Activated CD8-positive, alpha-beta T cell treated with anti-CD3 and anti-CD28 coated beads for 36 hours (primary cell): ENCODE results near the gene ZNF580. TPM values are rescaled to one million over a fixed set of nuclear protein-coding genes. Genes with fewer than 3 reads are reported as not detected.

Experiments
- ATAC-seq: fragments of 200-7000 bp; cut with Tn5 transposase; one replicate; pipeline ENCODE4 v1.10.0; 2021; ENCODE audit warnings: mild to moderate bottlenecking, moderate library complexity
- CTCF ChIA-PET: fragments of 350-600 bp; sonication (Branson Sonifier 250); formaldehyde crosslinking; loops from one replicate; lab custom pipeline; 2021; ENCODE audit warnings: antibody characterized with exemption; lab: Charles Lee
- POLR2A ChIA-PET: fragments of 350-600 bp; sonication (Branson Sonifier 250); formaldehyde crosslinking; loops from one replicate; lab custom pipeline; 2021; ENCODE audit warnings: antibody characterized with exemption; lab: Charles Lee
- DNase-seq: peaks from one replicate; pipeline ENCODE4 v3.0.0-alpha.2; 2020
- H3K27ac Mint-ChIP-seq: one replicate; pipeline ENCODE4 v1.8.0; 2021; ENCODE audit warnings: mild to moderate bottlenecking, mixed read lengths
- H3K27me3 Mint-ChIP-seq: one replicate; pipeline ENCODE4 v1.8.0; 2021; ENCODE audit warnings: mixed read lengths
- H3K36me3 Mint-ChIP-seq: one replicate; pipeline ENCODE4 v1.8.0; 2021; ENCODE audit warnings: low read depth, mixed read lengths
- H3K4me1 Mint-ChIP-seq: one replicate; pipeline ENCODE4 v1.8.0; 2021; ENCODE audit warnings: low read depth, mixed read lengths
- H3K4me3 Mint-ChIP-seq: one replicate; pipeline ENCODE4 v1.8.0; 2021; ENCODE audit warnings: mild to moderate bottlenecking, moderate library complexity, mixed read lengths
- H3K9me3 Mint-ChIP-seq: one replicate; pipeline ENCODE4 v1.8.0; 2021; ENCODE audit warnings: mixed read lengths
- intact Hi-C: fragments of 100-400 bp; cut with micrococcal nuclease; formaldehyde crosslinking; loops from one replicate; pipeline ENCODE4 v1.10.0; 2022
- total RNA-seq, 2 experiments: library from RNA; stranded (reverse); gene quantifications; one replicate each; pipeline ENCODE4 v1.2.3, GENCODE V29; 2021
- TF ChIP-seq, protein P1 (sequence below): fragments of 200-600 bp; IDR thresholded peaks from one replicate; pipeline ENCODE4 v1.8.0; 2022; ENCODE audit warnings: antibody characterized with exemption, mild to moderate bottlenecking

ZNF580 gene
- total RNA-seq, 2 experiments from 2014 or later, result 24.8 to 26.2 TPM

DNA sequence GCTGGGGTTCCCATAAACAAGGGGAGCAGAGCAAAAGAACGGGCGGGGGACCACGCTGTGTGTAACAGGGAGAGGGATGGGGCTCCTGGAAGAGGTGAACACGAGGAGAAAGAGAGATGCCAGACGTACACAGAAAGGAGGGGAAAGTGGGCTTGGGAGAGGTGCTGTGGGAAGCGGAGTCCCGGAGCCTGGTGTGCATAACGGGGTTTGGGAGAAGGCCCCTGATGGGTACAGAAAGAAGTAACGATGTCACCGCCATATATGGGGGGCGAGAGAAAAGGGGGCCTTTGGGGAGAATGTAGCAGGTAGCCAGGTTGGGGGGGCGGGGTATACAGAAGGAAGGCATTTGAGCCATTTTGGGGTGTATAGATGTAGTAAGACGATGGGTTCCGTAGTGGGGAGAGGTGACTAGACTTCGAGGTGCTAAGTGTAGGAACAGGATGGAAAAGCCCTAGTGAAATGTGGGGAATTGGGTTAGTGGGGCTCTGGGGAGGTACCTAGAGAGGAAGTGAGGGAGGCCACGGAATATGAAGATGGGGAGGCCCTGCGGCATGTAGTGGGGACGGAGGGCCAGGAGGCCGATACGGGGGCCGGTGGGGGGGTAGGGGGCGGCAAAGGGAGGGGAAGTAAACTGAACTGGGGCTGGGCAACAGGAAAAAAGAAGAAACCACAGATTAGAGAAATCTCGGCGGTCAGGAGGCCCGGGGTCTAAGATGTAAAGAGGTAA lies 787 bp downstream of the ZNF580 start:
- H3K4me3 Mint-ChIP-seq, result peak overlapping the region; percentile 82
- POLR2A ChIA-PET, result interaction anchor here (1.0 to 3.2 kb wide), 7 partner anchors 11 to 42 kb away, joined by 4 to 12 read pairs (median 6); partner anchors contain the start of genes FIZ1, U2AF2, ZNF524 and ZNF865
- peak; percentile 4 for ATAC-seq
- peaks cover 4% of the 10 kb centered on the region for H3K9me3 Mint-ChIP-seq
- H3K27me3 Mint-ChIP-seq, result no peaks in the 10 kb centered on the region
- H3K4me1 Mint-ChIP-seq, result peaks cover 51% of the 10 kb centered on the region
- H3K36me3 Mint-ChIP-seq, result peaks cover 49% of the 10 kb centered on the region
- peak overlapping the region; percentile 89 for H3K27ac Mint-ChIP-seq
- TF ChIP-seq, protein P1, sequence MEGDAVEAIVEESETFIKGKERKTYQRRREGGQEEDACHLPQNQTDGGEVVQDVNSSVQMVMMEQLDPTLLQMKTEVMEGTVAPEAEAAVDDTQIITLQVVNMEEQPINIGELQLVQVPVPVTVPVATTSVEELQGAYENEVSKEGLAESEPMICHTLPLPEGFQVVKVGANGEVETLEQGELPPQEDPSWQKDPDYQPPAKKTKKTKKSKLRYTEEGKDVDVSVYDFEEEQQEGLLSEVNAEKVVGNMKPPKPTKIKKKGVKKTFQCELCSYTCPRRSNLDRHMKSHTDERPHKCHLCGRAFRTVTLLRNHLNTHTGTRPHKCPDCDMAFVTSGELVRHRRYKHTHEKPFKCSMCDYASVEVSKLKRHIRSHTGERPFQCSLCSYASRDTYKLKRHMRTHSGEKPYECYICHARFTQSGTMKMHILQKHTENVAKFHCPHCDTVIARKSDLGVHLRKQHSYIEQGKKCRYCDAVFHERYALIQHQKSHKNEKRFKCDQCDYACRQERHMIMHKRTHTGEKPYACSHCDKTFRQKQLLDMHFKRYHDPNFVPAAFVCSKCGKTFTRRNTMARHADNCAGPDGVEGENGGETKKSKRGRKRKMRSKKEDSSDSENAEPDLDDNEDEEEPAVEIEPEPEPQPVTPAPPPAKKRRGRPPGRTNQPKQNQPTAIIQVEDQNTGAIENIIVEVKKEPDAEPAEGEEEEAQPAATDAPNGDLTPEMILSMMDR, result no peak
- CTCF ChIA-PET, result interaction anchor here (1.6 to 1.9 kb wide), 4 partner anchors 9 to 35 kb away, joined by 6 to 15 read pairs (median 10); partner anchors contain the start of gene U2AF2
- intact Hi-C loops, result no loop called here
- peak; percentile 62 for DNase-seq

DNA sequence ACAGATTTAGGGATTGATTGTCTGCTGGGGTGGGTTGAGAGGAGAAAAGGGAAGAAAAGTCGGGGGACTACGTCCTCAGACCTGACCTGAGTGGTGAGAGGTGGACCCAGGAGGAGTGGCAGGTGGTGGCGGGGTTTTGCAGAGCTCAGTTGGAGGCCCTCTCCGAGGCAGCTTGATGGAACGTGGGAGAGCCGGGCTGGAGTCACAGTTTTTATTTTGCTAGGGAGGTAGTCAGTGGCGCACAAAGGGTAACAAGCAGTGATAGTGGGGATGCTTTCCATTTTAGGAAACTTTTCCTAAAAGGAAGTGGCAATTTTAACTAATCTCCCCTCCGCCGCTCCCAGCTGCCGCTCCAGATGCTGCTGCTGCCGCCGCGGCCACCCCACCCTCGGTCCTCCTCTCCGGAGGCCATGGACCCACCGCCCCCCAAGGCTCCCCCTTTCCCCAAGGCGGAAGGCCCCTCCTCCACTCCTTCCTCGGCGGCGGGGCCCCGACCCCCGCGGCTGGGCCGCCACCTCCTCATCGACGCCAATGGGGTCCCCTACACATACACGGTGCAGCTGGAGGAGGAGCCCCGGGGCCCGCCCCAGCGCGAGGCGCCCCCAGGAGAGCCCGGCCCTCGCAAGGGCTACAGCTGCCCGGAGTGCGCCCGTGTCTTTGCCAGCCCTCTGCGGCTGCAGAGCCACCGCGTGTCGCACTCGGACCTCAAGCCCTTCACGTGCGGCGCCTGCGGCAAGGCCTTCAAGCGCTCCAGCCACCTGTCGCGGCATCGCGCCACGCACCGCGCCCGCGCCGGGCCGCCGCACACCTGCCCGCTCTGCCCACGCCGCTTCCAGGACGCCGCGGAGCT lies 1.6 kb downstream of the ZNF580 start:
- peak overlapping the region; percentile 82 for H3K4me3 Mint-ChIP-seq
- peaks cover 4% of the 10 kb centered on the region for H3K9me3 Mint-ChIP-seq
- H3K27me3 Mint-ChIP-seq, result no peaks in the 10 kb centered on the region
- peaks cover 51% of the 10 kb centered on the region for H3K4me1 Mint-ChIP-seq
- DNase-seq, result peak; percentile 59
- intact Hi-C loops, result no loop called here
- ChIA-PET CTCF (interaction anchor here (1.0 to 1.9 kb wide), 5 partner anchors 10 to 36 kb away, joined by 3 to 15 read pairs (median 7); partner anchors contain the start of gene U2AF2), POLR2A (interaction anchor here (1.0 to 3.2 kb wide), 11 partner anchors 9 to 62 kb away, joined by 3 to 12 read pairs (median 5); partner anchors contain the start of genes FIZ1, U2AF2, ZNF524 and ZNF579)
- ATAC-seq, result peak; percentile 25
- H3K27ac Mint-ChIP-seq, result peak overlapping the region; percentile 99
- TF ChIP-seq, protein P1, result no peak
- peaks cover 52% of the 10 kb centered on the region for H3K36me3 Mint-ChIP-seq

DNA sequence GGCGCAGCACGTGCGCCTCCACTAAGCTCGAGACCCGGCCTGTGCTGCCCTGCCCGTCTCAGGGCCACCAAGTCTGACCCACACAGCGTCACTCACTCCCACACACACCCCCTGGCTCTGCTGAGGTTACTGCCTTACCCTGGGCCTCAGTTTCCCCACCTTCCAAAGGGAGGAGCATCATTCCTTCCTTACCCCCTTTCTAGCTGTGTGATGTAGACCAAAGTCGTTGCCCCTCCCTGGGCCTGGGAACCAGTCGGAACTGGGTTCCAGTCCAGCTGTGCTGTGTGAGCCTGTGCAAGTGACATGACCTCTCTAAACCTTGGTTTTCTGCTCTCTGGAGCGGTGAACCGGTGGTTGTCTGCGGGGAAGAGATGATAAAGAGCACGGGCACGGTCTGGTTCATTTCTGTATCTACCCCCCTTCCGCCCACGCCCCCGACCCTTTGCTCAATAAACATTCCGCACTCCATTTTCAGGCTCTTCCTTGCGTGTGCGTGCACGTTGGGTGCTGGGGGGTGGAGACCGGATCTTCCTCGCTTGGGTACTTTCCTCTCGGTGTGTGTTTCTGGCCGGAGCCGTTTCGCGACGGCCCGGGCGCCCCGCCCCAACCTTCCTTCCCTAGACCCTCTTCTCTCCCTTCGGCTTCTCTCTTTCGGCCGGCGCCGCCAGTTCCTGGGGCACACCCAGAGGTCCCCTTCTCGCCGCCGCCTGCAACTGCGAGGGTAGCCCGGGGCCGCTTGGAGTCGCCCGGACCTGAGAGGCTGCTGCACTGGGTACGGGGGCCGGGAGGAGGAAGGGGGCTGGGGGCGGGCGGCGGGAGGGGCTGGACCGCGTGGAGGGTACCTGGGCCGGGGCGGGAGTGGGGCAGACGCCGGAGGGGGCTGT lies 2.4 kb downstream of the ZNF580 start, which contains the start of gene ZNF581:
ZNF581 (plus strand) TSS at position 647 of the 884 bp plus-strand sequence. CDS start 923 bp downstream, outside the sequence.
- Mint-ChIP-seq H3K27ac (peak within 1 kb of the TSS; percentile 99), H3K36me3 (peaks cover 49% of the 10 kb centered on the region), H3K4me1 (peaks cover 47% of the 10 kb centered on the region), H3K27me3 (no peaks in the 10 kb centered on the region), H3K9me3 (peaks cover 4% of the 10 kb centered on the region), H3K4me3 (peak within 1 kb of the TSS; percentile 82)
- DNase-seq, result peak; percentile 94
- POLR2A ChIA-PET, result interaction anchor here (1.2 to 3.2 kb wide), 10 partner anchors 7 to 63 kb away, joined by 3 to 12 read pairs (median 6); partner anchors contain the start of genes FIZ1, U2AF2, ZNF524 and ZNF579
- intact Hi-C loops, result no loop called here
- CTCF ChIA-PET, result interaction anchor here (1.0 to 1.9 kb wide), 5 partner anchors 10 to 37 kb away, joined by 3 to 15 read pairs (median 7); partner anchors contain the start of gene U2AF2
- TF ChIP-seq, protein P1, result no peak
- ATAC-seq, result peak; percentile 57

DNA sequence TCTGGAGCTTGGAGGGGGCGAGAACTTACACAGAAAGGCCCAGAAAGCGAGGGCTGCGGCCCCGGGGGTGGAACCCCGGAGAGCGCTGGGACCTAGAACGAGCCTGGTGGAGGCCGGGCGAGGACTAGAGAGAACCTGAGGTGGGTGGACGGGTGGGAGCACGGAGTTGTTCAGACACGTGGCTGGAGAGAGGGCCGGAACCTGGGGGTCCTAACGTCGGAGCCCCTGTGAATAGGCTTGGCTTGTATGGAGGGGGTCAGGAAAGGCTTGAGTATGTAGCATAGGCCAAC lies 3.0 kb downstream of the ZNF580 start:
- TF ChIP-seq, protein P1, result no peak
- CTCF ChIA-PET, result interaction anchor here (1.6 to 2.6 kb wide), 2 partner anchors 10 to 11 kb away, joined by 4 to 7 read pairs; no protein-coding TSS in a partner anchor
- Mint-ChIP-seq H3K27ac (peak overlapping the region; percentile 96), H3K36me3 (peaks cover 45% of the 10 kb centered on the region), H3K9me3 (peaks cover 4% of the 10 kb centered on the region), H3K4me1 (peaks cover 47% of the 10 kb centered on the region), H3K27me3 (no peaks in the 10 kb centered on the region), H3K4me3 (peak overlapping the region; percentile 82)
- intact Hi-C loops, result no loop called here
- ATAC-seq, result no peak
- DNase-seq, result no peak
- POLR2A ChIA-PET, result interaction anchor here (1.2 to 3.2 kb wide), 4 partner anchors 8 to 13 kb away, joined by 3 to 12 read pairs (median 7); partner anchors contain the start of gene U2AF2
